SU-DHL-6 (cell line): ENCODE measurements around the gene PRRC2A.

Experiments used
- H2AFZ ChIP-seq: fragments of 200-600 bp; sonication (generic); 2 replicates; pipeline ENCODE4 v1.6.1; 2014; ENCODE audit warnings: low read depth, mild to moderate bottlenecking, moderate library complexity, mixed read lengths, antibody characterized with exemption, low read length; ENCODE audit not compliant: severe bottlenecking
- H3F3A ChIP-seq: fragments of 200-600 bp; shearing (Covaris generic); 2 replicates; pipeline ENCODE4 v1.6.0; 2016; ENCODE audit warnings: antibody characterized with exemption, mild to moderate bottlenecking; ENCODE audit not compliant: insufficient read depth
- H3K27ac ChIP-seq: fragments of 200-600 bp; sonication (generic); 2 replicates; pipeline ENCODE4 v1.5.1; 2016; ENCODE audit warnings: low read depth, mild to moderate bottlenecking, low read length, moderate library complexity, mixed read lengths
- H3K27me3 ChIP-seq: fragments of 200-600 bp; sonication (generic), shearing (Covaris generic); 2 replicates; pipeline ENCODE4 v1.6.0; 2014; ENCODE audit warnings: mild to moderate bottlenecking, low read length
- H3K36me3 ChIP-seq: fragments of 200-600 bp; sonication (generic); 2 replicates; pipeline ENCODE4 v1.6.1; 2014; ENCODE audit warnings: mild to moderate bottlenecking, low read length, mixed read lengths
- H3K4me2 ChIP-seq: fragments of 300-600, 200-600 bp; shearing (Covaris generic), sonication (generic); 2 replicates; pipeline ENCODE4 v1.6.0; 2014; ENCODE audit warnings: low read length, low read depth, mild to moderate bottlenecking; ENCODE audit not compliant: poor library complexity, severe bottlenecking
- H3K4me3 ChIP-seq: fragments of 200-600 bp; sonication (generic); 2 replicates; pipeline ENCODE4 v1.5.1; 2014; ENCODE audit warnings: antibody characterized with exemption, low read length, mild to moderate bottlenecking, mixed read lengths; ENCODE audit not compliant: insufficient read depth, poor library complexity, severe bottlenecking
- H3K79me2 ChIP-seq: fragments of 200-600 bp; sonication (generic); 2 replicates; pipeline ENCODE4 v1.6.1; 2014; ENCODE audit warnings: mild to moderate bottlenecking, low read length, moderate library complexity; ENCODE audit not compliant: insufficient read depth
- H3K9ac ChIP-seq: fragments of 200-600 bp; sonication (generic); 2 replicates; pipeline ENCODE4 v1.7.0; 2014; ENCODE audit warnings: mild to moderate bottlenecking, low read length
- H3K9me2 ChIP-seq: fragments of 200-600 bp; sonication (generic); replicated peaks from 2 replicates; pipeline ENCODE4 v1.6.1; 2014; ENCODE audit warnings: low read length; ENCODE audit not compliant: insufficient read depth
- H3K9me3 ChIP-seq: fragments of 200-600 bp; sonication (generic); 2 replicates; pipeline ENCODE4 v1.6.1; 2014; ENCODE audit warnings: low read length, mixed read lengths; ENCODE audit not compliant: insufficient read depth
- H4K20me1 ChIP-seq: fragments of 200-600 bp; sonication (generic); 2 replicates; pipeline ENCODE4 v1.6.1; 2014; ENCODE audit warnings: low read depth, mild to moderate bottlenecking, antibody characterized with exemption, low read length, moderate library complexity, mixed read lengths
- EZH2phosphoT487 ChIP-seq: fragments of 200-600 bp; sonication (generic), shearing (Covaris generic); conservative IDR thresholded peaks from 2 replicates; pipeline ENCODE4 v1.6.1; 2018; ENCODE audit warnings: mild to moderate bottlenecking, antibody characterized with exemption, low read length, moderate library complexity, mixed read lengths
- TF ChIP-seq, protein P1 (sequence below): fragments of 200-600 bp; sonication (generic); IDR thresholded peaks from one replicate; pipeline ENCODE4 v1.5.1; 2017; ENCODE audit warnings: antibody characterized with exemption, mild to moderate bottlenecking, low read length, moderate library complexity; ENCODE audit not compliant: insufficient read depth, poor library complexity, severe bottlenecking

The PRRC2A gene

DNA sequence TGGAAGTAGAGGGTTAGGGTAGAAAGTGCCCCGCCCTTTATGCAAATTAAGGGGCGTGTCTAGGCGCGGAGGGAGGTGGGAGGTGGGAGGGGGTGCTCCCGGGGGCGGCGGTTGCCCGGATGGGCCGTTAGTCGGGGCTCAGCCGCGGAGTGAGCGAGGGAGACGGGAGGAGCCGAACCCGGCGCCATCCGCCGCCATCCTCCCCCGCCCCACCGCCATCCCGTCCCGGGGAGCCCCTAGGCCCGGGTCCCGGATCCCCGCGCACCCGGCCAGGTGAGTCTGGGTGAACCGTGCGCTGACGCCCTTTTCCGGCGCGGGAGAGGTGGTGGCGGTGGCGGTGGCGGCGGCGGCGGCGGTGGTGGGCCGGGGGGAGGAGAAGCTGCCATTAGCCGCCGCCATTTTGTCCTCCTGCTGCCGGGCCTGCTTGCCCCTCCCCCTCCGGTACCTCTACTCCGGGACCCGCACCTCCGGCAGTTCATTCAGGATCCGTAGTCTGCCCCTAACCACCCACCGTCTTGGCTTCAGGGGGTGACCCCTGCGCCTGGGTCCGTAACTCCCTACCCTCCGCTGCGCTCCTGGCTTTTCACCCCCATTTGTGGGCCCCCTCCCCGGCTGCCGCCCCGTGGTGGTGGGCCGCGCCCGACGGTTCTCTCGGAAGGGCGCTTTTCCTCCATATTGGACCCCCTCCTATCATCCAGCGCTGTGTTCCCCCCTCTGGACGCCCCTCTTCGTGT lies at the start of gene PRRC2A:
Gene PRRC2A, plus strand, starts transcription at position 130 of the 734 bp plus-strand sequence. CDS start 2,075 bp downstream, outside the sequence.
- TF ChIP-seq, protein P1, sequence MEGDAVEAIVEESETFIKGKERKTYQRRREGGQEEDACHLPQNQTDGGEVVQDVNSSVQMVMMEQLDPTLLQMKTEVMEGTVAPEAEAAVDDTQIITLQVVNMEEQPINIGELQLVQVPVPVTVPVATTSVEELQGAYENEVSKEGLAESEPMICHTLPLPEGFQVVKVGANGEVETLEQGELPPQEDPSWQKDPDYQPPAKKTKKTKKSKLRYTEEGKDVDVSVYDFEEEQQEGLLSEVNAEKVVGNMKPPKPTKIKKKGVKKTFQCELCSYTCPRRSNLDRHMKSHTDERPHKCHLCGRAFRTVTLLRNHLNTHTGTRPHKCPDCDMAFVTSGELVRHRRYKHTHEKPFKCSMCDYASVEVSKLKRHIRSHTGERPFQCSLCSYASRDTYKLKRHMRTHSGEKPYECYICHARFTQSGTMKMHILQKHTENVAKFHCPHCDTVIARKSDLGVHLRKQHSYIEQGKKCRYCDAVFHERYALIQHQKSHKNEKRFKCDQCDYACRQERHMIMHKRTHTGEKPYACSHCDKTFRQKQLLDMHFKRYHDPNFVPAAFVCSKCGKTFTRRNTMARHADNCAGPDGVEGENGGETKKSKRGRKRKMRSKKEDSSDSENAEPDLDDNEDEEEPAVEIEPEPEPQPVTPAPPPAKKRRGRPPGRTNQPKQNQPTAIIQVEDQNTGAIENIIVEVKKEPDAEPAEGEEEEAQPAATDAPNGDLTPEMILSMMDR = no peak
- TF ChIP-seq EZH2phosphoT487 = no peak
- Histone ChIP-seq H2AFZ (peak within 1 kb of the TSS; percentile 6), H3K9ac (peak within 1 kb of the TSS; percentile 83), H3K36me3 (peaks cover 38% of the 10 kb centered on the region), H3K79me2 (peaks cover 48% of the 10 kb centered on the region), H3K4me3 (peak within 1 kb of the TSS; percentile 64), H3F3A (peaks cover 25% of the 10 kb centered on the region), H3K27ac (peak within 1 kb of the TSS; percentile 86), H3K9me3 (no peaks in the 10 kb centered on the region), H3K9me2 (no peaks in the 10 kb centered on the region), H4K20me1 (peaks cover 16% of the 10 kb centered on the region; the same call in 1 of the 2 replicates), H3K4me2 (peak within 1 kb of the TSS; percentile 84), H3K27me3 (no peaks in the 10 kb centered on the region)

DNA sequence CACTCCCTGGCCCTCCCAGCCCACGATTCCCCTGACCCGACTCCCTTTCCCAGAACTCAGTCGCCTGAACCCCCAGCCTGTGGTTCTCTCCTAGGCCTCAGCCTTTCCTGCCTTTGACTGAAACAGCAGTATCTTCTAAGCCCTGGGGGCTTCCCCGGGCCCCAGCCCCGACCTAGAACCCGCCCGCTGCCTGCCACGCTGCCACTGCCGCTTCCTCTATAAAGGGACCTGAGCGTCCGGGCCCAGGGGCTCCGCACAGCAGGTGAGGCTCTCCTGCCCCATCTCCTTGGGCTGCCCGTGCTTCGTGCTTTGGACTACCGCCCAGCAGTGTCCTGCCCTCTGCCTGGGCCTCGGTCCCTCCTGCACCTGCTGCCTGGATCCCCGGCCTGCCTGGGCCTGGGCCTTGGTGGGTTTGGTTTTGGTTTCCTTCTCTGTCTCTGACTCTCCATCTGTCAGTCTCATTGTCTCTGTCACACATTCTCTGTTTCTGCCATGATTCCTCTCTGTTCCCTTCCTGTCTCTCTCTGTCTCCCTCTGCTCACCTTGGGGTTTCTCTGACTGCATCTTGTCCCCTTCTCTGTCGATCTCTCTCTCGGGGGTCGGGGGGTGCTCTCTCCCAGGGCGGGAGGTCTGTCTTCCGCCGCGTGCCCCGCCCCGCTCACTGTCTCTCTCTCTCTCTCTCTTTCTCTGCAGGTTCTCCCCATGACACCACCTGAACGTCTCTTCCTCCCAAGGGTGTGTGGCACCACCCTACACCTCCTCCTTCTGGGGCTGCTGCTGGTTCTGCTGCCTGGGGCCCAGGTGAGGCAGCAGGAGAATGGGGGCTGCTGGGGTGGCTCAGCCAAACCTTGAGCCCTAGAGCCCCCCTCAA lies 48.2 kb upstream of the PRRC2A start, which contains the start of gene LTA:
Gene LTA, plus strand, starts transcription at position 249 of the 871 bp plus-strand sequence. Its CDS starts 454 bp downstream, at position 703.
- Histone ChIP-seq H3F3A (peaks cover 86% of the 10 kb centered on the region), H3K4me3 (peak within 1 kb of the TSS; percentile 63), H4K20me1 (no peaks in the 10 kb centered on the region), H3K9me2 (no peaks in the 10 kb centered on the region), H3K79me2 (peaks cover 79% of the 10 kb centered on the region), H3K36me3 (peaks cover 3% of the 10 kb centered on the region; the same call in 1 of the 2 replicates), H3K9me3 (no peaks in the 10 kb centered on the region), H3K27me3 (no peaks in the 10 kb centered on the region), H3K4me2 (peak within 1 kb of the TSS; percentile 86), H3K27ac (peak within 1 kb of the TSS; percentile 92), H2AFZ (no peak within 1 kb of the TSS), H3K9ac (peak within 1 kb of the TSS; percentile 84)
- no peak for TF ChIP-seq EZH2phosphoT487
- TF ChIP-seq, protein P1 = no peak

DNA sequence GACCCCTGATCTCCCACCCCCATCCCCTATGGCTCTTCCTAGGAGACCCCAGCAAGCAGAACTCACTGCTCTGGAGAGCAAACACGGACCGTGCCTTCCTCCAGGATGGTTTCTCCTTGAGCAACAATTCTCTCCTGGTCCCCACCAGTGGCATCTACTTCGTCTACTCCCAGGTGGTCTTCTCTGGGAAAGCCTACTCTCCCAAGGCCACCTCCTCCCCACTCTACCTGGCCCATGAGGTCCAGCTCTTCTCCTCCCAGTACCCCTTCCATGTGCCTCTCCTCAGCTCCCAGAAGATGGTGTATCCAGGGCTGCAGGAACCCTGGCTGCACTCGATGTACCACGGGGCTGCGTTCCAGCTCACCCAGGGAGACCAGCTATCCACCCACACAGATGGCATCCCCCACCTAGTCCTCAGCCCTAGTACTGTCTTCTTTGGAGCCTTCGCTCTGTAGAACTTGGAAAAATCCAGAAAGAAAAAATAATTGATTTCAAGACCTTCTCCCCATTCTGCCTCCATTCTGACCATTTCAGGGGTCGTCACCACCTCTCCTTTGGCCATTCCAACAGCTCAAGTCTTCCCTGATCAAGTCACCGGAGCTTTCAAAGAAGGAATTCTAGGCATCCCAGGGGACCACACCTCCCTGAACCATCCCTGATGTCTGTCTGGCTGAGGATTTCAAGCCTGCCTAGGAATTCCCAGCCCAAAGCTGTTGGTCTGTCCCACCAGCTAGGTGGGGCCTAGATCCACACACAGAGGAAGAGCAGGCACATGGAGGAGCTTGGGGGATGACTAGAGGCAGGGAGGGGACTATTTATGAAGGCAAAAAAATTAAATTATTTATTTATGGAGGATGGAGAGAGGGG lies 47.0 kb upstream of the PRRC2A start:
- Histone ChIP-seq H3K9ac (peak overlapping the region; percentile 84), H3K27ac (peak overlapping the region; percentile 92), H3K36me3 (peaks cover 3% of the 10 kb centered on the region; the same call in 1 of the 2 replicates), H3K4me3 (peak overlapping the region; percentile 63), H3K79me2 (peaks cover 73% of the 10 kb centered on the region), H3K27me3 (no peaks in the 10 kb centered on the region), H3K4me2 (peak overlapping the region; percentile 86), H3K9me3 (no peaks in the 10 kb centered on the region), H2AFZ (no peak overlapping the region), H3K9me2 (no peaks in the 10 kb centered on the region), H4K20me1 (no peaks in the 10 kb centered on the region), H3F3A (peaks cover 88% of the 10 kb centered on the region)
- TF ChIP-seq EZH2phosphoT487 = no peak
- TF ChIP-seq, protein P1 = no peak
